HG03469 (cell line): ENCODE results near the gene TOR1A.
"Not testable (repeated sequence)": the region's sequence is repeated elsewhere in the genome, so short reads cannot be mapped to it uniquely, and the experiment has no call there.

ENCODE experiments used
- ATAC-seq: cut with Tn5 transposase; IDR thresholded peaks from one replicate; pipeline ENCODE4 v1.9.1; 2021; ENCODE audit warnings: mild to moderate bottlenecking, moderate library complexity, moderate number of reproducible peaks; ENCODE audit not compliant: unreplicated experiment

Gene TOR1A

DNA sequence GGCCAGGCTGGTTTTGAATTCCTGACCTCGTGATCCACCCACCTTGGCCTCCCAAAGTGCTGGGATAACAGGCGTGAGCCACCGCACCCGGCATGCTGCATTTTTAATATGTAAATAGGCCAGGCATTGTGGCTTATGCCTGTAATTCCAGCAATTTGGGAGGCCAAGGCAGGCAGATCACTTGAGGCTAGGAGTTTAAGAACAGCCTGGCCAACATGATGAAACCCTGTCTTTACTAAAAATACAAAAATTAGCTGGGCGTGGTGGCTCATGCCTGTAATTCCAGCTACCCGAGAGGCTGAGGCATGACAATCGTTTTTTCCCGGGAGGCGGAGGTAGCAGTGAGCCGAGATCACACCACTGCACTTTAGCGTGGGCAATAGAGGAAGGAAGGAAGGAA lies 39.0 kb downstream of the TOR1A start:
- not testable (repeated sequence) for ATAC-seq

DNA sequence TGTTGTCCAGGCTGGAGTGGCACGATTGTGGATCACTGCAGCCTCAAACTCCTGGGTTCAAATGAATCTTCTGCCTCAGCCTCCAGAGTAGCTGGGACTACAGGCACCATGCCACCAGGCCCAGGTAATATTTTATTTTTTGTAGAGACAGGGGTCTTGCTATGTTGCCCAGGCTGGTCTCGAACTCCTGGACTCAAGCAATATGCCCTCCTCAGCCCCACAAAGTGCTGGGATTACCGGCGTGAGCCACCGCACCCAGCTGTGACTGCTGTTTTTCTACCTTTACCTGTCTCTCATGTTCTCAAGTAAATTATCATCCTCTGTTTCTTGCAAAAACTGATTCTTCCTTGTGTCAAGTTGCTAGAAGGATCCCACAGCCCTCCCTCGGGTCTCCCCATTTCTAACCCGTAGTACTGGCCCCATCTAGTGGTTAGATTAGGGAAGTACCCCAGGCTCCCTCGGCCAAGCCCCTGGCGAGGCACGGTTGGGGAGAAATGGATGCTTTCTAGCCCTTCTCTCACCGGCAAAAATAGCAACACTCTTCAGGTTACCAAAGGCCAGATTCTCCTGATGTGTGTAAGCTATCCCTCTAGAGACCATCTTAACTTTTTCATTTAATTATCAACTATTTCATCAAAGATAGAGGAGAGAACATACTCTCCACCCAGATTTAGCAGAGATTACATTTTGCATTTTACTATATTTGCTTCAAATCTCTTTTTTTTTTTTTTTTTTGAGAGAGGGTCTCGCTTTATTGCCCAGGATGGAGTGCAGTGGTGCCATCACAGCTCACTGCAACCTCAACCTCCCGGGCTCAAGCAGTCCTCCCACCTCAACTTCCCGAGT lies 40.2 kb downstream of the TOR1A start:
- no peak for ATAC-seq

DNA sequence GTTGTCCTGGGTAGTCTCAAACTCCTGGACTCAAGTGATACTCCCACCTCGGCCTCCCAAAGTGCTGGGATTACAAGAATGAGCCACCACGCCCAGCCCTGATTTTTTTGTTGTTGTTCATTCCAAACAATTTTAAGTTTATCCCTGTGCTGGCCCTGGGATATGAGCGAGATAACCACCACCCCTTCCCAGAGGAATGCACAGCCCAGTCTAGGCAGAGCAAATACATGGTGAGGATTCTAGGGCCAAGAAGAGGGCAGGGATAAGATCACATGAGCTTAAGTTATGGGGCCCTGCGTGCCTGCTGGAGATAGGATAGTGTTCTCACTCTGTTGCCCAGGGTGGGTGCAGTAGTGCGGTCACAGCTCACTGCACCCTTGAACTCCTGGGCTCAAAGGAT lies 42.0 kb downstream of the TOR1A start:
- ATAC-seq = no peak

DNA sequence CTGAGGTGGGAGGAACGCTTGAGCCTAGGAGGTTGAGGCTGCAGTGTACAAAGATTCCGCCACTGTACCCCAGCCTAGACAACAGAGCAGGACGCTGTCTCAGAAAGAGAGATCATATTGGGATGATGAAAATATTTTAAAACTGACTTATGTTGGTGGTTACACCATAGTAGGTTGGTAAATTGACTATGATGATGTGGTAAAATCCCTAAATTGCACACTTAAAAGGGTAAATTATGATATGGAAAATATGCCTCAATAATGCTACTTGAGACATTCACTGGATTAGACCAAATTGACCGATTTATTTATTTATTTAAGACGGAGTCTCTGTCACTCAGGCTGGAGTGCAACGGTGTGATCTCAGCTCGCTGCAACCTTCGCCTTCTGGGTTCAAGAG lies 42.8 kb downstream of the TOR1A start:
- no peak for ATAC-seq

DNA sequence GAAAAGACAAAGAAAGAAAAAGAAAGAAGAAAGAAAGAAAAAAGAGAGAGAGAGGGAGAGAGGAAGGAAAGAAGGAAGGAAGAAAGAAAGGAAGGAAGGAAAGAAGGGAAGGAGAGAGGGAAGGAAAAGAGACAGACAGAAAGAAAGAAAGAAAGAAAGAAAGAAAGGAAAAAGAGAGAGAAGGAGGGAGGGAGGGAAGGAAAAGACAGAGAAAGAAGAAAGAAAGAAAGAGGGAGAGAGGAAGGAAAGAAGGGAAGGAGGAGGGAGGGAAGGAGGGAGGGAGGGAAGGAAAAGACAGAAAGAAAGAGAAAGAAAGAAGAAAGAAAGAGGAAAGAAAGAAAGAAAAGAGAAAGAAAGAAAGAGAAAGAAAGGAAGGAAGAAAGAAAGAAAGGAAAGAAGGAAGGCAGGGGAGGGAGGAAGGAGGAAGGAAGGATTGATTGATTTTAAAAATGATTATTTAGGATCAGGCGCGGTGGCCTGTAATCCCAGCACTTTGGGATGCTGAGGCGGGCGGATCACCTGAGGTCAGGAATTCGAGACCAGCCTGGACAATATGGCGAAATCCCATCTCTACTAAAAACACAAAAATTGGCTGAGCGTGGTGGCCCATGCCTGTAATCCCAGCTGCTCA lies 44.3 kb downstream of the TOR1A start:
- no peak for ATAC-seq

DNA sequence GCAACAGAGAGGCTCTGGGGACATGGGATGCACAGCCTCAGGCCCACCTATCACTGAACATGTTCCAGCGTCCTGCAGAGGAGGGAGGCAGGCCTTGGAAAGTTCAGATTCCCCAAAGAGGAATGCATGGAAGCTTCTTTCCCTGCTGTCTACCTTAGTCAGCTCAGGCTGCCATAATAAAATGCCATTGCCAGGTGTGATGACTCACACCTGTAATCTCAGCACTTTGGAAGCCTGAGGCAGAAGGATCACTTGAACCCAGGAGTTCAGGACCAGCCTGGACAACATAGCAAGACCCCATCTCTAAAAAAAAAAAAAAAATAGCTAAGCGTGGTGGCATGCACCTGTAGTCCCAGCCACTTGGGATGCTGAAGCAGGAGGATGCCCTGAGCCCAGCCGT lies 45.5 kb downstream of the TOR1A start:
- no peak for ATAC-seq

DNA sequence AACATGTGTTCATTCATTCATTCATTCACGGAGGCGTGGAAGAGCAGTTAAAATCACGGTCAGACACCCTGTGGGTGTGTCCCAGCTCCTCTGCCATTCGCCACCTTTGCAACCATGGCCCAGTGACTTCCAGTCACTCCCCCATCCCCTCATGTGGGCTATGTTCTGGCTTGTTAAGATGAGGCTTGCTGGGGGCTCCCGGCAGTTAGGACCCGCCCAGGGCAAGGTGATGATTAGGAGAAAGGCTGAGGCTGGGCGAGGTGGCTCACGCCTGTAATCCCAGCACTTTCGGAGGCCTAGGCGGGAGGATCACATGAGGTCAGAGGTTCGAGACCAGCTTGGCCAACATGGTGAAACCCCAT lies 46.2 kb downstream of the TOR1A start:
- ATAC-seq = no peak

DNA sequence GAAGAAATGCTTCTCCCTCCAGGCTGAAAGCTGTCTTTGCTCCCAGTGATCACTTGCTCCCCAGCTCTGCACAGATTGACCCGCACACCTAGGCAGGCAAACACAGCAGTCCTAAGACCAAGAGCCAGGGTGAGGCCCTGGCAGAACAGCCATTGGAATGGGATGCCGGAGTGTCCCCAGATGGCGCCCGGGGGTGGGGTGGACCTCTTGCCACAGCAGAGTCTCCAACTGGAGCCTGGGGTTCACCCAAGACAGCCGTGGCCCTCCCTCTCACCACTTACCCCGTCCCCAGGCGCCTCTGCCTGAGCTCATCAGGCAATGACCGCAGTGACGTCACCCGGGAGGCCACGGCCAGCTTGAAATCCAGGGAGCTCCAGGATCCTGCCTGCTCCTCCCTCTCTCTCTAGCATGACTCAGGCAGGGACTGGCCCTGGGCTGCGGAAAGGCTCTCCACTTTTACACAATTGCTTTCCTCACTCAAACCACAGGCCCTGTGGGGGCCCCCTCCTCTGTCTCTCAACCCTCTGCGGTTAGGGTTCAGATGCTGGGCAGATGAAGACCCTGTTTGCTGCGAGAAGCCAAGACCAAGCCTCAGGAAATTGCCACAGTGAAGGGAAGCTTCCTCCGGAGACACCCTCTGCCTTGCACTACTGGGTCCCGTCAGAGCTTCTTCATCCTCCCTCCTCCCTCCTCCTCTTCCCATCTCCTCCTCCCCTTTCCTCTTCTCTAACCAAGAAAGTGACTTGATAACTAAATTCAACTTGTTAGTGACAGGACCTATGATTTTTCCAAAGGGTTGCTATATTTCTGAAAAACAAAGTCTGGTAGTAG lies 46.8 kb downstream of the TOR1A start:
- ATAC-seq = no peak

DNA sequence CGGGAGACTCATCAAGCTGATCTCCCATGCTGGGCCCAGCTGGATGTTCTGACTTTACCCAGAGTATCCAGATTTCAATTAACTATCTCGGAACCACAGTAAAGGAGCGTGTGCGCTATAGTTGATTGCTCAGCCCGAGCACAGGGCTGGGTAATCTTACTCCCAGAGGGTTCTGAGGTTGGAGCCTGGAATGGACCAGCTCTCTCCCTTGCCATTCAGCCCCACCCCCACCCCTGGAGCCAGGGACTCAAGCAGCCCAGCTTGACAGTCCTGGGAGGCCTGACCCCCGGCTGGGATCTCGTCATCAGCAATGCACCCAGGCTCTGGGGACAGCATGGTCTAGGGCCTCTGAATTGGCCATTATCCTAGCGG lies 47.4 kb downstream of the TOR1A start:
- ATAC-seq = no peak

DNA sequence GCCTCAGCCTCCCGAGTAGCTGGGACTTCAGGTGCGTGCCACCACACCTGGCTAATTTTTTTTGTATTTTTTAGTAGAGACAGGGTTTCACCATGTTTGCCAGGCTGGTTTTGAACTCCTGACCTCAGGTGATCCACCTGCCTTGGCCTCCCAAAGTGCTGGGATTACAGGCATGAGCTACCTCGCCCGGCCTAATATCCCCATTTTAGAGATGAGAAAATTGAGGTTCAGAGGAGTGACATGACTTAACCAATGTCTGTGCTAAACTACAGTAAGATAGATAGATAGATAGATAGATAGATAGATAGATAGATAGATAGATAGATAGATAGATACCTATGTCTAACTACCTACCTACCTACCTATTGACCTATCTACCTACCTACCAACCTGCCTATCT lies 47.8 kb downstream of the TOR1A start:
- ATAC-seq = not testable (repeated sequence)

DNA sequence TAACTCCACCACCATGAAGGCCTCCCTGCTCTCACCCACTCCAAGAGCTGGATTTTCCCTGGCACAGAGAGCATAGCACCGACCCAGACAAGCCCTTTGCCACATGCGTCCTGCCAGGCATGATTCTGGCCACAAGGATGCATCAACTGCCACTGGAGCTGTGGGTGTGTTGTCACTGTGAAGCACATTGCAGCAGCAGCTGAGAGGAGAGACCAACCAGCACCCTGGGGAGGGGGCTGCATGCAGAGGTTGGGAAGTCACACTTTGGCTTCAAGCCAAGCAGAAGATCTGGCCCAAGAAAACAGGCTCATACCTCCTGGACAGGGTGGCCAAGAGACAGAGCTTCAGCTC lies 48.5 kb downstream of the TOR1A start:
- no peak for ATAC-seq

DNA sequence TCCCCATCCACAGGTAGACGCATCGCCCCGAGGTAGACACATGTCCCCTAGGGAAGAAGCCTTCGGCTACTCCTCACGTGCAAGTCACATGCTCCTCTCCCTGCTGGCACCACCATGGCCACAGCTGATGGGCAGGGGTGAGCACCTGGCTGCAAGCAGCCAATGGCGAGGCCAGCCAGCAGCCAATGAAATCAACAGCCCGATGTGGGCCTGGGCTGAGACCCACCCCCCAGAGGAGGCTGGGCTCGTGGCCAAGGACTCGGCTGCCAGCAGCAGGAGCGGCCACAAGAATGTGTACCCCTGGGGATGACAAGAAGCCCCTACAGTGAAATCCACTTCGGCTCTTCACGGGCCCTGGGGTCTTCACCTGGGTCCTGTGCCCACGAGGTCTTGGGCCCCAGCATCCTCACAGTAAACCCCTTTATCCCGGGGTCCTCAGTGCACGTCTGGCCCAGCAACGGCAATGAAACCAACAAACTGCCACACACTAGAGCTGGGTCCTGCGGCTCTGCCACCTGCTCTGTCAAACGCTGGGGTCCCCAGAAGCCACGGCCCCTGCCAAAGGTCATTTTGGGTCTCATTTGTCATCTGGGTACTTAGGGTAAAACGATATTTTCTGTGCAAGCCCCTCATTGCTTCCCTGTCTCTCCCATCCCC lies 49.0 kb downstream of the TOR1A start:
- no peak for ATAC-seq

DNA sequence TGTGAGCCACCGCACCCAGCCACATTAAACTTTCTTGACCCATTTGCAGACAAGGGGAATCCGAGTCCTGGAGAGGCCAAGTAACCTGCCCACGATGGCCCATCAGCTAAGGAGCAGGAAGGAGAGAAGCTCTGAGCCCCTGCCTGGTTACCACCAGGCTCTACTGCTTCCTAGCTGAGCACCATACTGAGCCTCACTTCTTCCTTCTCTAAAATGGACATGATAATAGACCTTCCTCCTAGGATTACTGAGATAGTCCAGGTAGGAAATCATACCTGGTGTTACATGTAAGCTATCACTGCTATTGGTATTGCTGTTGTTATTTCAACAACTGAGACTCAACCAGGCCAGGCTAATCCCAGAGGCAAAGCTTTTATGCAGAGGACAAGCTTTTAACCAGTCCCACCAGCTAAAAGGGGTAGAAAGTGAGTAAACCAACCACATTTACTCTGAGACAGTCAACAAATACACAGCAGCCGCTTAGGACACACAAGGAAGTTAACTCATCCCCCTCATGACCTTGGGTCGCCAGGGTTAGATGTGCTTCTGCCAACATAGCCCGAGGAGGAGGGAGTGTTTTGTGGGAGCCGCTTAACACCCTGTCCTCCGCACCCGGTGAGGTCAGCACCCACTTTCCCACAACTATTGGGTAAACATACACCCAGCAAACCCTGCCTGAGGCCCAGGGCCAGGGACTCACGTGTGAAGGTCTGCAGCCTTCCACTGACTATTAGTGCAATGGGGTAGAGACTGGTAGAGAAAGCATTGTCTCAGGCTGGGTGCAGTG lies 50.5 kb downstream of the TOR1A start:
- no peak for ATAC-seq

DNA sequence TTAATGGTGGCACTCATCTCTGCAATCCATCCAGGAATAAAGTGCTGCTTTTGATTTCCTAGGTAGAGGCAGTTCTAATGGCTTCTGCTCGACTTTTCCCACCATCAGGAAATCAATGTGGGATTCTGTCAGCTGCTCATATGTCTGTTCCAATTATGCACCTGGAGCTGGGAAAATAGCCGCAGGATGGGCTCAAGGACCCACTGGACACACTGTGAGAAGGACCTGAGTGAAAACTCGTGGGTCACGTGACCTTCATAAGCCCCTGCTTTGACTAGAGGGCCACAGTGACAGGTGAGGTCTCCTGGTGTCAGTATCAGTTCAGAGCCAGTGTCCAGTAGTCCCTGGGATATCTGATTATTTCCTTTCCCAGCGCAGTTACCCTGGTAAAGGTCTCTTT lies 53.2 kb downstream of the TOR1A start:
- ATAC-seq = no peak

DNA sequence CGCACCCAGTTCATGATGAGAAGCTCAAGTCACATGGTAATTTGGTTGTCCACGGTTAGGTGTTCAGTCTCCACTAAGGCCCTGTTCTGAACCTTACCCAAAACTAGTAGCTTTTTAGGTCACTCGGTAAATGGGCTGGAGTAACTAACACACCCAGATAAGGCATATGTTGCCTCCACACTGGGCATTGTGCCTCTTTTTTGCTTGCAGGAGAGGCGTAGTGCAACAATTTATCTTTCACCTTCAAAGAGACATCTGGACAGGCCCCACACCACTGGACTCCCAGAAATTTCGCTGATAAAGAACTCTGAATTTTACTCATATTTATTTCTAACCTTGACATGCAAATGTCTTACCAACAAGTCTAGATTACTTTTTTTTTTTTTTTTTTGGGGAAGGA lies 54.3 kb downstream of the TOR1A start:
- no peak for ATAC-seq

DNA sequence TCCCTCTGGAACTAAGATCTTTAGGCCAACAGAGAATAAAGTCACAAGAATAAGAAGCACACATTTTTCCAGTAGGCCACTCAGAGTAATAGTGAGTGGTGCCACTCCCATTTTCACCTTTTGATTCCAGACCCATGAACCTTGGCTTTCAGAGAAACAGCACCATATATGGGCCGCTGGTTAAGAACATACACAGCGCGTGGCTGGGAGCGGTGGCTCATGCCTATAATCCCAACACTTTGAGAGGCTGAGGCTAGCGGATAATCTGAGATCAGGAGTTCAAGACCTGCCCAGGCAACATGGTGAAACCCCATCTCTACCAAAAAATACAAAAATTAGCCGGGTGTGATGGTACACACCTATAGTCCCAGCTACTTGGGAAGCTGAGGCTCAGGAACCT lies 55.5 kb downstream of the TOR1A start:
- no peak for ATAC-seq

DNA sequence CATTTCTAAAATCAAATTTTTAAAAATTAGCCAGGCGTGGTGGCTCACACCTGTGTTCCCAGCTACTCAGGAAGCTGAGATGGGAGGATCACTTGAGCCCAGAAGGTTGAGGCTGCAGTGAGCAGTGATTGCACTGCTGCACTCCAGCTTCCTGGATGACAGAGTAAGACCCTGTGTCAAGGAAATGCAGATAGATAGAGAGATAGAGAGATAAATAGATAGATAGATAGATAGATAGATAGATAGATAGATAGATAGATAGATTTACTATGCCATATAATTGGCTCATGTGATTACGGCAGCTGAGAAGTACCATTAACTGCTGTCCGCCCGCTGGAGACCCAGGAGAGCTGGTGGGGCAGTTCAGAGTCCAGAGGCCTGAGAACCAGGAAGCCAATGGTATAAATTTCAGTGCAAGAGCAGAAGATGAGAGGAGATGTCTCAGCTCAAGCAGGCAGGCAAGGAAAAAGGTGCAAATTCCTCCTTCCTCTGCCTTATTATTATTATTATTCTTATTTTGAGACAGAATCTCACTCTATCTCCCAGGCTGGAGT lies 58.1 kb downstream of the TOR1A start:
- ATAC-seq = no peak

DNA sequence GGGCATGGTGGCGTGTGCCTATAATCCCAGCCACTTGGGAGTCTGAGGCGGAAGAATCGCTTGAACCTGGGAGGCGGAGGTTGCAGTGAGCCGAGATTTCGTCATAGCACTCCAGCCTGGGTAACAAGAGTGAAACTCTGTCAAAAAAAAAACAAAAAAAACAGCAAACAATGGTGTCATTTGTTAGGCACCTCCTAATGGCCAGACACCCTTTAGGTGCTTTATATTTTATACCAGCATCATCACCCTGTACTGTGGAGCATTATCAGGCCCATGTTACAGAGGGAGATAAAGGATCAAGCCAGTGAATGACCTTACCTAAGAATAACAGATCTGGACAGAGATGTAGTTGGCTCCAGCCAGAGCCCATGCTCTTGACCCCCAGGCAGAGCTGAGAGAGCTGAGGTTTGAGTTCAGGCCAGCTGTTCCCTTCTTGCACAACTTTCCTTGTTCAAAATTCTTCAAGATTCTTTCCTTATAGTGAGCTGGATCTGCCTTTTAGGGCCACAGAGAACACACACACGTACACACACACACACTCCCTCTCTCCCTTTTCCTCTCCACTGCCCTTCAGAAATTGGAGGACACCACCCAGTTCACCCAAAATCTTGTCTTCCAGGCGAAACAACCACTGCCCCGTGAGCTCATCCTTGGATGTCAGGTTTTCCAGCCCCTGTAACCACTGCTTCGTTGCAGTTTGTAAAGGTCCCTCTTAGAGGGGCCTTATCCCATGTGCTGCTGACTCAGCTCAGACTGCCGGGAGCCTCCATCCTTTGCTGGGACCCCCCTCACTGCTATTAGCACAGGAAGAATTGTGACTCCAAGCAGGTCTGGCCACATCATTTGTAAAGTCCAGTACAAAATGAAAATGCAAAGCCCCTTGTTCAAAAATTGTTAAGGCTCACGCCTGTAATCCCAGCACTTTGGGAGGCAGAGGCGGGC lies 60.7 kb downstream of the TOR1A start:
- no peak for ATAC-seq
